GM12892 (cell line): ENCODE measurements around the gene GBA2.

Experiments
- POLR2A ChIP-seq: IDR thresholded peaks from 2 replicates; pipeline ENCODE4 v1.6.1; 2011; ENCODE audit warnings: low read depth, low read length, control low read depth
- POLR2AphosphoS5 ChIP-seq: IDR thresholded peaks from 2 replicates; pipeline ENCODE4 v1.6.1; 2011; ENCODE audit warnings: low read depth, low read length, control low read depth
- TAF1 ChIP-seq: IDR thresholded peaks from 2 replicates; pipeline ENCODE4 v1.6.1; 2011; ENCODE audit warnings: low read depth, mild to moderate bottlenecking, control low read depth, low read length, borderline replicate concordance

GRCh38 chr9:35760651-35761050 is 11.6 kb upstream of the GBA2 start:
- TF ChIP-seq TAF1 (no peak), POLR2A (no peak), POLR2AphosphoS5 (no peak)
